Renal pelvis (tissue), 4 donors: Measurements from ENCODE around the gene STAB2. TPM values are rescaled to one million over a fixed set of nuclear protein-coding genes. Genes with fewer than 3 reads are reported as not detected.

Source experiments
- DNase-seq: peaks from one replicate; pipeline ENCODE4 v3.0.0-alpha.2; 2013
- polyA plus RNA-seq, 3 donors: library from polyadenylated mRNA; unstranded; fragments of 120-200 nt; gene quantifications; one replicate each; pipeline ENCODE4 v1.2.1, GENCODE V29; 2013; ENCODE audit not compliant: insufficient read length in 3 of 3

STAB2 gene
- polyA plus RNA-seq, 3 donors, result 0.84 to 3.8 (median 1.9) TPM

DNA sequence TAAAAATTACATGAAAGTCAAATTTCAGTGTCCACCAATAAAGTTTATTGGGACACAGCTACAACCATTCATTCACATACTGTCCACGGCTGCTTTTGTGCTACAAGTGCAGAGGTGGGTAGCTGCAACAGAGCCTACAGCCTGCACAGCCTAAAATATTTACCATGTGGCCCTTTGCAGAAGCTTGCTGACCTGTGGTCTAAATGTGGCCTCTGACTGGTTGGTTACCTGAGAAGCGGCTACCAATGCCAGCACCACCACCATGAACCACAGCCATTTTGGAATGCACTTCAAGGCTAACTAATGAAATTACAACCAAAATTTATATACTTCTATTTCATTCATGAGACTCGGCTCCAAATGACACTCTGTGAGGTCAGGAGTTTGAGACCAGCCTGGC is 195.3 kb downstream of the STAB2 start:
- DNase-seq, result no peak

DNA sequence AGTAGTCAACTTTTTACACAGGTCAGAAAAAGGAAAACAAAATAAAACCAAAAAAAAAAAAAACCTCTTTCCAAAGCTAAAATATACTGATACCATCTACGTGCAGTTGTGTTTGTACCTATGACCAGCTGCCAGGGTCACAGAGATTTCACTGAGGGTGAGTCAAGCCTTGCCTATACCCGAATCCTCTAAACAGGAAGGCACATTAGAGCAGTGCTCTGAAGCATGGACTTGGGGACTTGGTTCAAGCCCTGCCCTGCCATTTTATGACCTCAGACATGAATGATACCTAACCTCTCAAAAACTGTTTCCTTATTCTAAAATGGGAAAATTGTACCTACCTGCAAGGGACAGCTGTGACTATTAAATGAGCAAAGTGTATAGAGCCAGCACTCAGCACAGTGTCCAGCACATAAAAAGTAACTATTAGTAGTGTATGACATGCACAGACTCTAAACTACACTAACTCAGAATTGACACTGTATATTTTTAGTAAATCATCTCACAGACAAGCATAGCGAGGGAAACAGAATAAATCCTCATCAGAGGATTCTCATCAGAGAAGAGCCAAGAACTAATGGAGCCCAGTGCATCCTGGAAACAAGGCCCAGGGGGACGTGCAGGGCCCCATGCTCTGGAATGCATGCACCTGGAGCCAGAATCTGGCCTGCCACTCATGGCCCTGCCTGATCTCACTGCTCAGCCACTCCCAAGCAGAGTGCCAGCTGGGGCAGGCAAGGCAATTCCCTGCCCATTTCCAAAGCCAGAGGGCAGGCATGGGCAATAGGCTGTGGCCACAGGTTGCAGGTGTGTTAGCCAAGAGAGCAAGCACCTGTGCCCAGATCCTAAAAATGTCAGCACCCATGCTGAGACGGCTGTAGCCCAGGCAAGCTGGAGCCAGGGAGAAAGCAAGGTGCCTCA is 196.9 kb downstream of the STAB2 start:
- DNase-seq, result peak; percentile 22

DNA sequence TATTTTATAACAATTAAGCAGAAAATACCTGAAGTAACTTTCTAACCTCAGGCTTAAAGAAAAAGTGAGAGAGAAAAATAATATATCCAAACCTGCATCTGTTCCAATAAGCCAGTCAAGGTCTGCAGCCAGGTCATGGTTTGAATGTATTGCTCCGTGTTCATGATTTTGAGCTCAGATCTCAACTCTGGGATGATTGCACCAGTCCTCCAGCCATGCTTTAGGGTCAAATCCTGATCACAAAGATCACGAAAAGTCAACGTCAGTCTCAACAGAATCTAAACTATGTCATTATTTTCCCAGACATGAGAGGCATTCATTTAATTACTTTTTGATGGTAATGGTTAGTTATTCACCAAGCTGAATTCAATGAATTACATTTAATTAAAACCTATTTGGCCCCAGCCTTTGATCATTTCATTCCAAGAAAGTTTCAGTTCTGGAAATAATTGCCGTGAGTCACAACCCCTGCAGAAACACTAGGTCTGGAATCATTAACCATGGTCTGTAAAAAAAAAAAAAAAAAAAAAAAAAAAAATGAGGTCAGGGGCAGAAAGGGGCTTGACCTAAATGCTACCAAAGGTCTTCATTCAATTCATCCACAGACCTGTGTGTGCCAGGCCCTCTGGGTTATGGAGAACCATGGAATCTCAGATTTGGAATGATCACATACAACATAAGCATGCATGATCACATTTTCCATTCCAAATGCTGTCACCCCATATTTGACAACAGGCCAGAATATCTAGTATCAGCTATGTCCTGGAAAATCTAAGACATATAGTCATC is 198.4 kb downstream of the STAB2 start:
- peak; percentile 26 for DNase-seq

DNA sequence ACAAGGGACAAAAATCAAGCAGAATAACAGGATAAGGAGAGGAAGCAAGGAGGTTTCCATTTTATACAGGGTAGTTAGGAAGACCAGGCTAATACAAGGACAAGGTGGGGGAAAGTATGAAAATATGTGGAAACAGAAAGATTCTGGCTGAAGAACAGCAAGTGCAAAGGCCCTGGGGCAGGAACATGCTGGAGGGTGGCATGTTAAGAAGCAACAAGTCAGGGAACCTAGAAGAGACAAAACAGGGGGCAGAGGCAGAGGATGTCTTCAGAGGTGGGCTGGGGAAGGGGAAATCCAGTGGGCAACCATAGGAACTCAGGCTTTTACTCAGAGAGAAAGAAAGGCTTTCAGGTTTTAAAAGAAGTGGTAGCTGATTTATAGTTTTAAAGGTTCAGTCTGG is 199.1 kb downstream of the STAB2 start:
- DNase-seq, result no peak

DNA sequence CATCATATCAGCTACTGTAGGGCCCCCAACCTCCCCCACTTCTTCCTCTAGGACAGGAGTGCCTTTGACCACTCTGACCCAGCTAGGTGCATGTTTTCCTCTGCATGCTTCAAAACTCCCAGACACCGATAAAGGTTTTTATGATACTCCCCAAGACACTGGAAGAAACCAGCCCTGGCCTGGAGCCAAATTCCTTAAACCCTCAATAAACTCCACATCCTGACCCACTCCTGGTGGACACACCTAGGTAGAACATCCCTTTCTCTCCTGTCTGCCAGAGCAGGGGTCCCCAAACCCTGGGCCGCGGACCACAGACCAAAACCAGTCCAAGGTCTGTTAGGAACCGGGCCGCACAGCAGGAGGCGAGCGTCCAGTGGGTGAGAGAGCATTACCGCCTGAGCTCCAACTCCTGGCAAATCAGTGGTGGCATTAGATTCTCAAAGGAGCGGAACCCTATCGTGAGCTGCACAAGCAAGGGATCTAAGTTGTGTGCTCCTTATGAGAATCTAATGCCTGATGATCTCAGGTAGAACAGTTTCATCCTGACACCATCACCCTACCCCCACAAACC is 204.4 kb downstream of the STAB2 start:
- no peak for DNase-seq

DNA sequence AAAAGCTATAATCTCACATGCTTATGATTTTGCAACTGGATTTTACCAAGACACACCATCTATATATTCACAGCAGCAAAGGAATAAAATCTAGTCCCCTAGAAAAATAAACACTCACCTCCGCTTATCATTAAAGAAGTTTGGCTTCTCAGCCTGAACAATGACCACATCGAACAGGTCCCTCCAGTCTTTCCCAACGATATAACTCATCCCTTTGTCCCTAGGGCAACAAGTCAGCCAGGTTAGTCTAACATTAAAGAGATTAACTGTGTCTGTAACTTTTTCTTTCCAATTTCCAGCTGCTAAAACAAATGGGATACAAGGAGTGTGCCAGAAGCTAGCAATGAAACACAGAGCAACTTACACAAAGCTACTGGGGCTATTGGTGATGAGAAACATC is 206.0 kb downstream of the STAB2 start:
- no peak for DNase-seq

DNA sequence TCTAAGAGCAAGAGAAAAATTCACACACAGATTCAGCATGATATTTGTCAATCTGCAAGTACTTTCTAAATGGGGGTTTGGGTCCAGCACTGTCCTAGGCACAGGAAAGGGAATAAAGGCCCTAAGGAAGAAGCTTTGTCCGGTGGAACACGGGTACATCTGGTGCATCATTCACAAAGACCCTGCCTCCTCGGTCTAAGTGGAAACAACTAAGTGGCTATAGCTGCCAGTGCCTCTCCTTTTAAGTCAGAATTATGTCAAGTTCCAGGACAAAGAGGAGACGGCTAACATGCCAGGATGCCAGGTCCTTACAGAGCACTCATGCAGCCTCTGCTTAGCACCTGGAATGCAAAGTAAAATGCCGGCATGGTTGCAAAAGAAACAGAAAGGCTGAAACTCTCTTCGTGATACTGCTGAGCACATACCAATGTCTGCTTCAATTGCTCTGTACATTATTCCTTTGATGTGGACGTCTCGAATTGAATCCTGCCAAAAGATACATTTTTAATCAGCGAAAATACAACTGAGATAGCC is 206.5 kb downstream of the STAB2 start:
- DNase-seq, result no peak

DNA sequence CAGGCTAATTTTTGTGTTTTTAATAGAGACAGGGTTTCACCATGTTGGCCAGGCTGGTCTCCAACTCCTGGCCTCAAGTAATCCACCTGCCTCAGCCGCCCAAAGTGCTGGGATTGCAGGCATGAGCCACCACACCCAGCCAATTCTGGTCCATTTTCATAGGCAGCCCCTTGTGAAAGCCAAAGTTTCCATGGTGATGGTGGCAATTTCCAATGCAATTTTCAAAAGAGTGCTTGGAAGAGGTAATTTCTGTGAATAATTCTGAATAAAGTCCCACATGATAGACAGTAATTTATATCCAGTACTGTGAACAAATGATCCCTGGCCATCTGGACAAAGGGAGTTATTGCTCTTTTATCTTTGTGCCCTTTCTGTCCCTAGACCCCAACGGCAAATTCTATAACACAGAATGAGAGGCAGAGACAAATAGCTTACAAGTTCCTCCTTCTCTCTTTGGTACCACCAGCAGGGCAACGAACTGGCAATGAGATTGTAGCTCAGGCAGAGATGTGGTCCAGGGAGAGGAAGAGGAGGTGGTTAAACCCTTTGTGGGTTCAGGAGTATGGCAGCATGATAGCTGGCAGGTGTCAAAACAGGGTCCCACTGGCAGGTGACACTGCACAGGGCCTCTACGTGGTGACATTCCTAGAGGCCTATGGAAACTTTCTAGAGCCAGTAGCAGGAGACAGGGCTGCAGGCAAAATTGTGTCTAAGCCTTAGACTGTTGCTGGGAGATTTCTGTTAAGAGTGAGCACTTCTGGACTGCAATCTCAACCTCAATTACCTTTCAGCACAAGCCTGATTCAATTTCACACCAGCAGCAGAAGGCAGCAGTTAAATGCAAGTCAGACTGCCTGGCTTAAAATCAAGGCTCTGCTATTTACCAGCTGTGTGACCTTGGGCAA is 207.5 kb downstream of the STAB2 start:
- no peak for DNase-seq

DNA sequence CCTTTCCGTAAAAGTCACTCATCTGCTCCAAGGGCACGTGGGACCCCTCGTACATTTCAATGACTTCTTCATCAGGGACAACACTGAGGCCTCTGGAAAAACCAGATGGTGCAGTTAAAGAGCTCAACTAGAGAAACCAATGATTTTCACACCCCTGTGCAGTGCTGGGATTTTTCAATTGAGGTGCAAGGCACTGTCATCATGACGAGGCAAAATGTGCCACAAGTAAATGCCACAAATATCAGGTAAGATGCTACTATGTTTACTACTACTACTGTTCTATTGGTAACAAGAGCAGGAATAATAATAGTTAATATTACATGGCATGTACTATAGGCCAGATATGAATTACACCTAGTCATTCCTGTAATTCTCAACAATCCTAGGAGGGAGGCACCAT is 211.5 kb downstream of the STAB2 start:
- DNase-seq, result no peak

DNA sequence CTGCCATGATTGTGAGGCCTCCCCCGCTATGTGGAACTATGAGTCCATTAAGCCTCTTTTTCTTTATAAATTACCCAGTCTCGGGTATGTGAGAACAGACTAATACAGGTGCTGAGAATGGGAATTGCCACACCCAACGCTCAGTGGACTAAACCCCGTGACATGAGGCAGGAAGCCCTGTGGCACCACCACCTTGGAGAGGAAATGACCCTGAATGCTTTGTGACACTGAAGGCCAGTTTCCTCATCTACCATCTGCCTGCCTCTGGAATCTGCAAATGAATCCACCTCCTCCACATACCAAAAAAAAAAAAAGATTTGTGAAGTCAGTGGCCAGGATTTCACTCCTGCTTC is 212.4 kb downstream of the STAB2 start:
- no peak for DNase-seq

DNA sequence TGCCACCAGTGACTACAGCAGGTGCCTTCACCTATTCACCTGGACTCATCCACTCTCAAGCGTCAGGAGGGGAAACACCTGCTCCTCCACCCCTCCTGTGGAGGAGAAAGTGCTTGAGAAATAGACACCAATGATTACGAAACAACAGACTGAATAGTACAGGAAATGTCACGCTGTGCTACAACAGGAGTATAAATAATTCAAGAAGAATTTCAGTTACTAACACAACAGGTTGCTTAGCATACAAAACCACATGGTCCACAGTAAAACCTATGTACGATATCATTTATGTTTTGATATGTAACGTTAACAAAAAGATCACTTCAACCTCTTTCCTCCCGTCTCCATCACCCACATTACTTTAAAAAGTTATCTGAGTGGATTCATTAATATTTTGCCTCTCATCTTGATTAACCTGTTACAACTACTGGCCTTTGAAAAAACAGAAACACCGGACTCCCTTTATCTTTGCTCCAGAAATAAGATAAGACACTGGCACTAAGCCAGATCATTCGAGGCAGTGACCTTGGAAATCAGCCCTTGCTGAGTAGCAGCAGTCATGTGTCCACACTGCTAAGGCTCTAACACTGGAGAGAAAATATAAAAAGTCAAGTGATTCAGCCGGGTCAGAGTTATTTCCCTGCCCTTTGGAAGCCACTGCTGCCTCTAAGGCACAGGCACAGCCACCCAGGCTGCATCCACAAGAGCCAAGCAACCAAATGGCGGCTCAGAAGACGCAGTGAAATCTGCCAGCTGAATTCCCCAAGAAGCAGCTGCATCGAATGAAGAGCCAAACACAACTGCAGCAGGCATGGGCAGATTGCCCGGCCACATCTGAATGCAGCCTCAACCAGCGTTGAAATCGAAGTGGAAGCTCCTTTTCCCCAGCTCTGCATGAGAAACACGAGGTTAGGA is 213.0 kb downstream of the STAB2 start:
- no peak for DNase-seq

DNA sequence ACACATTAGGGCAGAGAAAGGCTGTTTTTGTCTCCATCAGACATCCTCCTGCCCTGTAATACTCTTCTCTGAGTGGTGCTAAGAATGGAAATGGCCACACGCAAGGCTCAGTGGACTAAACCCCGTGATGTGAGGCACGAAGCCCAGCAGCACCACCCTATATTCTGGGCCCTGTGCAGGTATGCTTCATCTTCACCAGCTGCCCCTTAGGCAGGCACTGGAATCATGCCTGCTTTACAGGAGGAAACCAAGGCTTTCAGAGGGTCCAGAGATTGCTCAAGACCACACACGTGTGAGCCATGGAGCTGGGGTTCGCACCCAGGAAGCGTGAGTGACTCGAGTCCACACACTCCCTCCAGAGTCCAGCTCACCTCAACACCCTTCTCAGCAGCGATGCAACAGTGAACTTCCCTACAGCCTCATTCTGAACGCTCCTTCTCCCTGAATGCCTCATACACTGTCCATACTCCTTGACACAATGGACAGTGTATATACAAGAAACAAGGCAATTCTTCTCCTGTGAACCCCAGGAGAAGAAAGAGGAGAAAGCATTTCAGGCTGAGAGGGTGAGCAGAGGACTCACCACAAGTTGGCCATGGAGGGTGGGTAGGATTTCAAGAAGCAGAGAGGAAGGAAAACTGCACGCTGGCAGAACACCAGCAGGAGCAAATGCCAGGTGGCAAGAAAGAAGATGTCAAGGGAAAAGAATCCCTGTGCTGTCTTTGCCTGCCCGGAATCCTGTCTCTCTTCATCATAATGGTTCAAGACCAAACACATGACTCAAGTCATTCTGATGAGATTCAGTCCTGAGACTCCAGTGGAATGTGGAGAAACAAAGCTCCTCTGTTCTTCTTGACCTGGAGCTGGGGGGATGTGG is 214.9 kb downstream of the STAB2 start:
- DNase-seq, result no peak

DNA sequence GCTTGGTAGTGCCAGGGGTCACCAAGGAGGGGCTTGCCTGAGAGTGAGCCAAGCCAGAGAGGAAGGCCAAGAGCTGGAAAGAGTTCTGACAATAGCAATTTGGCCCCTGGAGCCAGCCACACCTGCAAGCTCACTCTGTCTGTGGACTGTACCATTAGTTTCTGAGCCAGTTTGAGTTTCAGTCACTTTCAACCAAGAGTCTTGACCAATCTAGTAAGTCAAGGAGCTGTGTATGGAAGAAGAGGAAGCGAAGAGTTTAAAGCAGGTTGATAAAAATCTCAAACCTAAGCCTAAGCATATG is 215.5 kb downstream of the STAB2 start:
- DNase-seq, result no peak

DNA sequence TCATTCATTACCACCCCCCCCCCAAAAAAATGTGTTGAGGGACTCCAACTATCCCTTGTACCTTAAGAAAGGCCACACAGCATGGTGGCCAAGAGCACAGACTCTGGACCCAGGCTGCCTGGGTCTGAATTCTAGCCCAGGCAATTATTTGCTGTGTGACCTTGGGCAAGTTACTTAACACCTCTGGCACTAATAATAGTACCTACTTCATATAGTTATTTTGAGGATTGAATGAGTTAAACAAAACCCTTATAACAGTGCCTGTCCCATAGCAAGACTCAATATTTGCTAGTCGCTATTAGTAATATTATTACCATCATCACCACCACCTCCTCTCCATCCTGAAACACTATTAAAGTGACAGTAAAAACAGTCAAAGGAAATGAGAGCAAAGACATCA is 216.8 kb downstream of the STAB2 start:
- DNase-seq, result no peak

DNA sequence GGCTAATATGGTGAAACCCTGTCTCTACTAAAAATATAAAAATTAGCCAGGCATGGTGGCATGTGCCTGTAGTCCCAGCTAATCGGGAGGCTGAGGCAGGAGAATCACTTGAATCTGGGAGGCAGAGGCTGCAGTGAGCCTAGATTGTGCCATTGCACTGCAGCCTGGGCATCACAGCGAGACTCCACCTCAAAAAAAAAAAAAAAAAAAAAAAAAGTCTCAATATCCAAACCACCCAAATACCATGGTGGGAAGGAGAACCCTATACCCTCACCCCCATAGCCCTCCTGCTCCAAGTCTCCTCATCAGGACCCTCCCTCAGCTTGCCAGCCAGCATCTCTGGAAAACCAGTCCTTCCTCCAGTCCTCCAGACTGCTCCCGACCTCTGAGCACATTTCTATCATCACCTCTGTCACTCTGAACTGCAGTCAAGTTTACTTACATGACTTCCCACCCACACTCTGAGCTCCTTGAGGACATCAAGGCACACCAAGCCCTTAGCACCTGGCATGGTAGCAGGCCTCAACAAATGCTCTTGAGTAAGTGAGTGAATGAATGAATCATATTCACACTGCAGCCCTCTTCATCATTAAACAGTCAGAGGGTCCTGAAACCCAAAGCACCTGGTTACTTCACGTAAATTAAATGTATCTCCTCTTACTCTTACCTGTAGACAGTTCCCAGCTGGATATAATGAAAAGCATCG is 218.7 kb downstream of the STAB2 start:
- DNase-seq, result no peak

DNA sequence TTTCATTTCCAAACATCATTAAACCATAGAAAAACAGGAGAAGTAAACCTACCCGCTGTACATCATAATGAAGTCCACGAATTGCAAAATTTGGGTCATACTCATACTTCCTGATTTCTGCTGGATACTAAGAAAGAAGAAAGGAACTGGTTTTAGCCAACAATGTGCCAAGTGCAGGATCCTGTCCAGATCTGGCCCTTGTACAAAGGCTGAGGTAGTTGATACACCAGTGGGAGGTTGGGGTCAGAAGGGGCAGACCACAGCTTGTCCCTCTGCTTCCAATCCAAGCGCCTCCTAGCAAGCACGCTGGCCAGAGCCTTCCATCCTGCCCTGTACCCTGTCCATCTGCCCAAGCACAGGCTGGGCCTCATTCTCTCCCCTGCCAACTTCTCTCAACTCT is 219.7 kb downstream of the STAB2 start:
- no peak for DNase-seq

DNA sequence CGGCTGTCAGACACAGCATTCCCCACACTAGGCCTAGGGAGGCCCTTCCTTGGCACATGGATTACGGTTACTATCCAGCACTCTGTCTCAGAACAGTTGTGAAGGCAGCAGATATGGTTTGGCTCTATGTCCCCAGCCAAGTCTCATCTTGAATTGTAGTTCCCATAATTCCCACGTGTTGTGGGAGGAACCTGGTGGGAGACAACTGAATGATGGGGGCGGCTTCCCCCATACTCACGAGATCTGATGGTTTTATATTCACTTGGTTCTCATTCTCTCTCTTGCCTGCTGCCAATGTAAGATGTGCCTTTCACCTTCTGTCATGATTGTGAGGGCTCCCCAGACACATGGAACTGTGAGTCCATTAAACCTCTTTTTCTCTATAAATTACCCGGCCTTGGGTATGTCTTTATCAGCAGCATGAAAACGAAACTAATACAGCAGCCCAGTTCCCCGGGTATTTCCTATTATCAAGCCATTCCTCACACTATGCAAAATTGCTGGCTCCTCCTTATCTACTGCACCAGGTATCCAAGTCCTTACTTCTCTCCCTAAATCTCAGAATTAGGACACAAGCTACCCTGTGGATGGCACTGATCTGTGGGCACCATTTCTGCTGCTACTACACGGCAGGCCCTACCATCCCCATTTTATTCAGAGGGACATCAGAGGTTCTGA is 220.6 kb downstream of the STAB2 start:
- DNase-seq, result no peak

DNA sequence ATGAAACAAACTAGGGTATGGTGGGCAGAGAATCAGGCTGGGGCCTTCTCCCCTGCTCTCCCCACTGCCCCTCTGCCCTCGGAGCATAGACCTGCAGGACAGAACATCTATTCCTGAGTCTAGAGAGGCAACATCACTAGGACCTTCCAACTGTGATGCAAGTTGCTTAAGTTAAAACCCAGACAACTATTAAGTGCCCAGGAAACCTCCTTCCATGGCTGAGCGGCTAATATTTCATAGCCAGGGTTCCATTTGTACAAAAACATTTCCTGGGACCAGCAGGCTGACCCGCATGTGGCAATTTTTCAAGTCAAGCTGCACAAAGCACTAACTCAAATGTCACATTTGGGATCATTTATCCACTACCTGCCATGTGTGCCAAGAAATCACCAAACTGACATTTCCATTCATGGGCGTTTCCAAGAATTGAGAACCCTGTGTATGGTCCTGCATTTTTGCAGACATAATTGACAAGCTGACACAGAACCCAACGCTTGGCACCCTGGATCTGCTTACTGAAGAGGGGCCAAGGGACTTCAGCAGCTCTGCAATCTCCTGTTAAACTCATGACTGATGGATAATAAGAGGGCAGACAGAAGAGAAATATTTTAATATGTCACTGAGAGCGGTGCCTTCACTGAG is 221.3 kb downstream of the STAB2 start:
- DNase-seq, result no peak
